Parathyroid adenoma (tissue), 2 donors: ENCODE results near the gene TMBIM6.
A peak's percentile ranks its signal among the peaks of the same experiment; 100 is the strongest.
"Not testable (repeated sequence)": the region's sequence is repeated elsewhere in the genome, so short reads cannot be mapped to it uniquely, and the experiment has no call there.

Source experiments
- H2AFZ ChIP-seq: fragments of 300-600 bp; sonication (generic); one replicate; pipeline ENCODE4 v1.7.0; 2017; ENCODE audit warnings: antibody characterized with exemption, mild to moderate bottlenecking
- H3K27ac ChIP-seq: fragments of 300-600 bp; sonication (generic); one replicate; pipeline ENCODE4 v1.7.0; 2017
- H3K27me3 ChIP-seq: fragments of 300-600 bp; sonication (generic); one replicate; pipeline ENCODE4 v1.7.0; 2017; ENCODE audit warnings: low read length; ENCODE audit not compliant: control insufficient read depth, insufficient read depth
- H3K36me3 ChIP-seq: fragments of 300-600 bp; sonication (generic); one replicate; pipeline ENCODE4 v1.7.0; 2017; ENCODE audit warnings: low read length; ENCODE audit not compliant: control insufficient read depth, insufficient read depth
- H3K4me1 ChIP-seq: fragments of 300-600 bp; sonication (generic); one replicate; pipeline ENCODE4 v1.7.0; 2017; ENCODE audit warnings: control low read depth
- H3K4me2 ChIP-seq: fragments of 300-600 bp; sonication (generic); one replicate; pipeline ENCODE4 v1.7.0; 2017; ENCODE audit warnings: low read length
- H3K4me3 ChIP-seq: fragments of 300-600 bp; sonication (generic); one replicate; pipeline ENCODE4 v1.7.0; 2017; ENCODE audit warnings: low read depth, low read length
- H3K79me2 ChIP-seq: fragments of 300-600 bp; sonication (generic); one replicate; pipeline ENCODE4 v1.7.0; 2017; ENCODE audit warnings: control low read depth
- H3K9ac ChIP-seq: fragments of 300-600 bp; sonication (generic); one replicate; pipeline ENCODE4 v1.7.0; 2017; ENCODE audit warnings: mild to moderate bottlenecking
- H3K9me3 ChIP-seq: fragments of 300-600 bp; sonication (generic); one replicate; pipeline ENCODE4 v1.7.0; 2017; ENCODE audit warnings: low read length; ENCODE audit not compliant: control insufficient read depth
- TF ChIP-seq, protein P1 (sequence below): fragments of 300-600 bp; sonication (generic); IDR thresholded peaks from one replicate; pipeline ENCODE4 v1.7.0; 2017; ENCODE audit warnings: antibody characterized with exemption, mild to moderate bottlenecking
- donor health status: primary hyperparathyroidism.

Gene TMBIM6

DNA sequence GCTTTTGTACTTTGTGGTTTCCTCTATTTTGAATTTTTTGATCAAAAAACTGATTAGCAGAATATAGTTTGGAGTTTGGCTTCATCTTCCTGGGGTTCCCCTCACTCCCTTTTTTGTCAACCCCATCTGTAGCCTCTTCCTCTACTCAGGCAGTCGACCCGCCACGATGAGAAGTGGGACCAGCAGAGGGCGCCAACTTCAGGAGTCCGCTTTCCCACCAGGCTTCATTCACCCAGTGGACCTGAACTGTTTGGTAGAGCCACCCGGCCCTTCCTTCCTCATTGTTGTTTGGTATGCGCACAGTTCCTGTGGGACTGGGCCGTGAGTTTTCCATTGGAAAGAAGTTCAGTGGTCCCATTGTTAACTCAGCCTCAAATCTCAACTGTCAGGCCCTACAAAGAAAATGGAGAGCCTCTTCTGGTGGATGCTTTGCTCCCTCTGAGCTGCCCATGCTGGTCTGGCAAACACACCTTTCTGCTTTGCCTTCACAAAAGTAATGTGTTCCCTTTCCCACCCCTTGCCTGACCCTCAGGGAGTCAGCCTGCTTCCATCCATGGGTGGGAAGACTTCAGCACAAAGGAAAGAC, 21.7 kb downstream of the TMBIM6 start:
- H3K9ac ChIP-seq = no peak overlapping the region
- TF ChIP-seq, protein P1, sequence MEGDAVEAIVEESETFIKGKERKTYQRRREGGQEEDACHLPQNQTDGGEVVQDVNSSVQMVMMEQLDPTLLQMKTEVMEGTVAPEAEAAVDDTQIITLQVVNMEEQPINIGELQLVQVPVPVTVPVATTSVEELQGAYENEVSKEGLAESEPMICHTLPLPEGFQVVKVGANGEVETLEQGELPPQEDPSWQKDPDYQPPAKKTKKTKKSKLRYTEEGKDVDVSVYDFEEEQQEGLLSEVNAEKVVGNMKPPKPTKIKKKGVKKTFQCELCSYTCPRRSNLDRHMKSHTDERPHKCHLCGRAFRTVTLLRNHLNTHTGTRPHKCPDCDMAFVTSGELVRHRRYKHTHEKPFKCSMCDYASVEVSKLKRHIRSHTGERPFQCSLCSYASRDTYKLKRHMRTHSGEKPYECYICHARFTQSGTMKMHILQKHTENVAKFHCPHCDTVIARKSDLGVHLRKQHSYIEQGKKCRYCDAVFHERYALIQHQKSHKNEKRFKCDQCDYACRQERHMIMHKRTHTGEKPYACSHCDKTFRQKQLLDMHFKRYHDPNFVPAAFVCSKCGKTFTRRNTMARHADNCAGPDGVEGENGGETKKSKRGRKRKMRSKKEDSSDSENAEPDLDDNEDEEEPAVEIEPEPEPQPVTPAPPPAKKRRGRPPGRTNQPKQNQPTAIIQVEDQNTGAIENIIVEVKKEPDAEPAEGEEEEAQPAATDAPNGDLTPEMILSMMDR = peak; percentile 71
- H3K79me2 ChIP-seq = no peaks in the 10 kb centered on the region
- H3K9me3 ChIP-seq = no peaks in the 10 kb centered on the region
- H3K4me3 ChIP-seq = no peak overlapping the region
- H2AFZ ChIP-seq = no peak overlapping the region
- H3K4me1 ChIP-seq = no peaks in the 10 kb centered on the region
- no peak overlapping the region for H3K27ac ChIP-seq
- H3K4me2 ChIP-seq = no peak overlapping the region
- H3K36me3 ChIP-seq = no peaks in the 10 kb centered on the region
- H3K27me3 ChIP-seq = no peaks in the 10 kb centered on the region

DNA sequence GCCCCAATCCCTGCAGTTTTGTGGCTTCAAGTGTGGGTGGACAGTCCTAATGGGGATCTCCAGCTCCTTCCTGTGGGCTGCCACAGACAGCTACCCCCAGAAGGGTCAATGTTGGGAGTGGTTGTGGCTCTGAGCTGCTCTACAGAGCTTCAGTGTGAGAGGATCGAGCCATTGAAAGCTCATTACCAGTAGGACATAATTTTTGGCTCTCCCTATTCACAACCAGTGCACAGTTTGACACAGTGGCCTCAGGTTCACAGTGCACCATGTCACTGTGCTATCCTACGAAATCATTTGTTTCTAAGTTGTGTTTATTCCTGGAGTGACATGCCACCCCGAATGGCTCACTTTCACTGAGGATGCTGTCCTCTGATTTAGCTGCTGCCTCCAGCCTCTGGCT, 22.8 kb downstream of the TMBIM6 start:
- Histone ChIP-seq H3K27ac (no peak overlapping the region), H3K4me3 (no peak overlapping the region), H3K9me3 (no peaks in the 10 kb centered on the region), H3K4me2 (no peak overlapping the region), H3K27me3 (no peaks in the 10 kb centered on the region), H3K79me2 (no peaks in the 10 kb centered on the region), H3K36me3 (no peaks in the 10 kb centered on the region), H2AFZ (no peak overlapping the region), H3K4me1 (no peaks in the 10 kb centered on the region), H3K9ac (no peak overlapping the region)
- TF ChIP-seq, protein P1 = no peak

DNA sequence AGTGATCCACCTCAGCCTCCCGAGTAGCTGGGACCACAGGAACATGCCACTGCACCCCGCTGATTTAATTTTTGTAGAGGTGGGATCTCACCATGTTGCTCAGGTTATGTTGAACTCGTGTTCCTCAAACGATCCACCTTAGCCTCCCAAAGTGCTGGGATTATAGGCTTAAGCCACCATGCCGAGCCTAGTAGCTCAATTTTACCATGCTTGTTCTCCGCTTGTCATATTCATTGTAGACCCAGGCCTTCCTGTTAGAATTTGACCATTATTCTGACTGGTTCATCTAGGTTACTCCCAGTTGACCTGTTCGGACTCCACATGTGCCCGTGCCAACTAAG, 24.7 kb downstream of the TMBIM6 start:
- H3K79me2 ChIP-seq = no peaks in the 10 kb centered on the region
- H3K27ac ChIP-seq = no peak overlapping the region
- no peaks in the 10 kb centered on the region for H3K36me3 ChIP-seq
- no peak overlapping the region for H3K4me3 ChIP-seq
- TF ChIP-seq, protein P1 = no peak
- H3K27me3 ChIP-seq = no peaks in the 10 kb centered on the region
- H3K4me2 ChIP-seq = no peak overlapping the region
- H3K9me3 ChIP-seq = no peaks in the 10 kb centered on the region
- no peaks in the 10 kb centered on the region for H3K4me1 ChIP-seq
- no peak overlapping the region for H3K9ac ChIP-seq
- H2AFZ ChIP-seq = no peak overlapping the region

DNA sequence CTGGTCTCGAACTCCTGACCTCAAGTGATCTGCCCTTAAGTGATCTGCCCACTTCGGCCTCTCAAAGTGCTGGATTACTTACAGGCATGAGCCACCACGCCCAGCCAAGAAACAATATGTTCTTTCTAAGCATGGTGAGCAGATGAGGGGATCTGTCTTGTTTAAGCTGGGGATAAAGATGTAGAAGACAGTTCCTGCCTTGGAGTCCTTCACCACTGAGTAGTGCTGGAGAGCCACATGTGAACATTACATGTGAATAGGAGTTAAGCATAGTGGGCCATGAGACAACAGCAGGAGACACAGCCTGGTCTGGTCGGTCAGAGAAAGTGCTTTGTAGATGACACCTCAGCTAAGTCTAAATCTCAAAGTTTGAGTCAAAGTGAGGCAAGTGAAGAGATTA, 26.0 kb downstream of the TMBIM6 start:
- Histone ChIP-seq H3K4me3 (no peak overlapping the region), H3K79me2 (no peaks in the 10 kb centered on the region), H3K4me2 (no peak overlapping the region), H3K9ac (no peak overlapping the region), H3K27me3 (no peaks in the 10 kb centered on the region), H3K27ac (no peak overlapping the region), H3K4me1 (no peaks in the 10 kb centered on the region), H2AFZ (no peak overlapping the region), H3K36me3 (no peaks in the 10 kb centered on the region), H3K9me3 (no peaks in the 10 kb centered on the region)
- TF ChIP-seq, protein P1 = no peak

DNA sequence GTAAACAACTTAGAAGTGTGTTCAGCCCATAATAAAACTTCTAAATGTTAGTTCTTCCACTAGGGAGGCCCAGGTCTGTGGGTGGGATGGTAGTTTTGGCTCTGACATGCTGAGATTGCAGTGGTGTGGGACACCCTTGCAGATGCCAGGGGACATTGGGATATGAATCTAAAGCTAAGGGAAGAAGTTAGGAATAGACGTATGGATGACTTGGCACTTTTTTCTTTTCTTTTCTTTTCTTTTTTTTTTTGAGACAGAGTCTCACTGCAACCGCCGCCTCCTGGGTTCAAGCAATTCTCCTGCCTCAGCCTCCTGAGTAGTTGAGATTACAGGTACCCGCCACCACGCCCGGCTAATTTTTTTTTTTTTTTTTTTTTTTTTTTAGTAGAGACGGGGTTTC, 31.7 kb downstream of the TMBIM6 start:
- not testable (repeated sequence) for H3K27me3 ChIP-seq, H3K4me3 ChIP-seq, H3K9me3 ChIP-seq, H3K79me2 ChIP-seq, H2AFZ ChIP-seq, H3K4me2 ChIP-seq, H3K27ac ChIP-seq, H3K4me1 ChIP-seq, H3K36me3 ChIP-seq, H3K9ac ChIP-seq
